SU-DHL-6 (cell line): ENCODE data around the gene TBC1D22A.

ENCODE experiments used
- CTCF ChIP-seq: fragments of 200-600 bp; sonication (generic); IDR thresholded peaks from one replicate; pipeline ENCODE4 v1.5.1; 2017; ENCODE audit warnings: antibody characterized with exemption, mild to moderate bottlenecking, low read length, moderate library complexity; ENCODE audit not compliant: insufficient read depth, poor library complexity, severe bottlenecking
- EZH2phosphoT487 ChIP-seq: fragments of 200-600 bp; sonication (generic), shearing (Covaris generic); conservative IDR thresholded peaks from 2 replicates; pipeline ENCODE4 v1.6.1; 2018; ENCODE audit warnings: mild to moderate bottlenecking, antibody characterized with exemption, low read length, moderate library complexity, mixed read lengths

DNA sequence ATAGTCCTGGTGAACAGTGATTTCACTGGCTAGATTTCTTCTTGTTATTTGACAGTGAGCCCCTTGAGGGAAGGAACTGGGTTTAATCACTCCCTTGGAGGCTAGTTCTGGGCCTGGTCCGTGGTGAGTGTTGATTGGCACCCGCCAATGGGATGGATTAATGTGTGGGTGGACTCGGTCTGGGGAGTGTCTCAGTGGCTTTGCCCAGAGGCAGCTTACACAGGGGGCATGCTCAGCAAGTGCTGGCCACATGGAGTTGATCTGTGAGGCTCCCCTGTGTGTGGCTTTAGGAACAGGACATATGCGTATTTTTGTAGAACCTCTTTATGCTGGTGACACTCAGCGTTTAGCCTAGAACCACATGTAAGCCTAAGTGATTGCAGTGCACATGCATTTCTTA lies 106.9 kb downstream of the TBC1D22A start:
- no peak for TF ChIP-seq CTCF
- no peak for TF ChIP-seq EZH2phosphoT487
